ENCODE data around the gene RDX.

DNA sequence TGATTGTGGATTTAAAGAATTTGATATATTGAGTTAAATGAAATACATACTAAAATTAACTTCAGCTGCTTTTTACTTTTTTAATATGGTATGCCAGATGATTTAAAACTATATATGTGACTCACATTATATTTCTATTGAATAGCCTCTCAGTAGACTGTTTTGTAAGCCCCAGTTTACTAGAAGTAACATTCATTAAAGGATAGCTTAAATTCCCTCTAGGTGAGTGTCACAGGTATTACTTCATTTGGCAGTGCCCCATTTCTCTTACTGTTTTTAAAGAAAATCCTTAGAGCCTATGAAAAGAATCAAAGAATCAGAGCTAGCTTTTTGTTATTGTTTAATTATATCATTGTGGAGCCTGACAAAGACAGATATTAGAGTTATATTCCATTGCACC lies 154.6 kb downstream of the RDX start:
- TF ChIP-seq, protein P1, sequence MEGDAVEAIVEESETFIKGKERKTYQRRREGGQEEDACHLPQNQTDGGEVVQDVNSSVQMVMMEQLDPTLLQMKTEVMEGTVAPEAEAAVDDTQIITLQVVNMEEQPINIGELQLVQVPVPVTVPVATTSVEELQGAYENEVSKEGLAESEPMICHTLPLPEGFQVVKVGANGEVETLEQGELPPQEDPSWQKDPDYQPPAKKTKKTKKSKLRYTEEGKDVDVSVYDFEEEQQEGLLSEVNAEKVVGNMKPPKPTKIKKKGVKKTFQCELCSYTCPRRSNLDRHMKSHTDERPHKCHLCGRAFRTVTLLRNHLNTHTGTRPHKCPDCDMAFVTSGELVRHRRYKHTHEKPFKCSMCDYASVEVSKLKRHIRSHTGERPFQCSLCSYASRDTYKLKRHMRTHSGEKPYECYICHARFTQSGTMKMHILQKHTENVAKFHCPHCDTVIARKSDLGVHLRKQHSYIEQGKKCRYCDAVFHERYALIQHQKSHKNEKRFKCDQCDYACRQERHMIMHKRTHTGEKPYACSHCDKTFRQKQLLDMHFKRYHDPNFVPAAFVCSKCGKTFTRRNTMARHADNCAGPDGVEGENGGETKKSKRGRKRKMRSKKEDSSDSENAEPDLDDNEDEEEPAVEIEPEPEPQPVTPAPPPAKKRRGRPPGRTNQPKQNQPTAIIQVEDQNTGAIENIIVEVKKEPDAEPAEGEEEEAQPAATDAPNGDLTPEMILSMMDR (conservative IDR thresholded peaks at IDR 0.05; ENCODE audit: low read depth in 2 of 2) = no peak
- TF ChIP-seq, protein P2, sequence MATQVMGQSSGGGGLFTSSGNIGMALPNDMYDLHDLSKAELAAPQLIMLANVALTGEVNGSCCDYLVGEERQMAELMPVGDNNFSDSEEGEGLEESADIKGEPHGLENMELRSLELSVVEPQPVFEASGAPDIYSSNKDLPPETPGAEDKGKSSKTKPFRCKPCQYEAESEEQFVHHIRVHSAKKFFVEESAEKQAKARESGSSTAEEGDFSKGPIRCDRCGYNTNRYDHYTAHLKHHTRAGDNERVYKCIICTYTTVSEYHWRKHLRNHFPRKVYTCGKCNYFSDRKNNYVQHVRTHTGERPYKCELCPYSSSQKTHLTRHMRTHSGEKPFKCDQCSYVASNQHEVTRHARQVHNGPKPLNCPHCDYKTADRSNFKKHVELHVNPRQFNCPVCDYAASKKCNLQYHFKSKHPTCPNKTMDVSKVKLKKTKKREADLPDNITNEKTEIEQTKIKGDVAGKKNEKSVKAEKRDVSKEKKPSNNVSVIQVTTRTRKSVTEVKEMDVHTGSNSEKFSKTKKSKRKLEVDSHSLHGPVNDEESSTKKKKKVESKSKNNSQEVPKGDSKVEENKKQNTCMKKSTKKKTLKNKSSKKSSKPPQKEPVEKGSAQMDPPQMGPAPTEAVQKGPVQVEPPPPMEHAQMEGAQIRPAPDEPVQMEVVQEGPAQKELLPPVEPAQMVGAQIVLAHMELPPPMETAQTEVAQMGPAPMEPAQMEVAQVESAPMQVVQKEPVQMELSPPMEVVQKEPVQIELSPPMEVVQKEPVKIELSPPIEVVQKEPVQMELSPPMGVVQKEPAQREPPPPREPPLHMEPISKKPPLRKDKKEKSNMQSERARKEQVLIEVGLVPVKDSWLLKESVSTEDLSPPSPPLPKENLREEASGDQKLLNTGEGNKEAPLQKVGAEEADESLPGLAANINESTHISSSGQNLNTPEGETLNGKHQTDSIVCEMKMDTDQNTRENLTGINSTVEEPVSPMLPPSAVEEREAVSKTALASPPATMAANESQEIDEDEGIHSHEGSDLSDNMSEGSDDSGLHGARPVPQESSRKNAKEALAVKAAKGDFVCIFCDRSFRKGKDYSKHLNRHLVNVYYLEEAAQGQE (IDR thresholded peaks at IDR 0.05; ENCODE audit: unreplicated experiment) = no peak

Data from GM23338 (cell line).